22Rv1 (cell line): ENCODE data around the gene MXI1.

Source experiments
- H3K27ac ChIP-seq: fragments of 450-650 bp; 2 replicates; pipeline ENCODE4 v1.5.1; 2017
- ZFX ChIP-seq: fragments of 450-650 bp; IDR thresholded peaks from 2 replicates; pipeline ENCODE4 v1.6.1; 2017; ENCODE audit warnings: antibody characterized with exemption, borderline replicate concordance
- TF ChIP-seq, protein P1 (sequence below): fragments of 450-650 bp; IDR thresholded peaks from 2 replicates; pipeline ENCODE4 v1.5.1; 2017; ENCODE audit warnings: mild to moderate bottlenecking

The MXI1 gene

GRCh38 chr10:110279407-110279986 lies 72.1 kb downstream of the MXI1 start:
- no peak overlapping the region for H3K27ac ChIP-seq
- TF ChIP-seq, protein P1, sequence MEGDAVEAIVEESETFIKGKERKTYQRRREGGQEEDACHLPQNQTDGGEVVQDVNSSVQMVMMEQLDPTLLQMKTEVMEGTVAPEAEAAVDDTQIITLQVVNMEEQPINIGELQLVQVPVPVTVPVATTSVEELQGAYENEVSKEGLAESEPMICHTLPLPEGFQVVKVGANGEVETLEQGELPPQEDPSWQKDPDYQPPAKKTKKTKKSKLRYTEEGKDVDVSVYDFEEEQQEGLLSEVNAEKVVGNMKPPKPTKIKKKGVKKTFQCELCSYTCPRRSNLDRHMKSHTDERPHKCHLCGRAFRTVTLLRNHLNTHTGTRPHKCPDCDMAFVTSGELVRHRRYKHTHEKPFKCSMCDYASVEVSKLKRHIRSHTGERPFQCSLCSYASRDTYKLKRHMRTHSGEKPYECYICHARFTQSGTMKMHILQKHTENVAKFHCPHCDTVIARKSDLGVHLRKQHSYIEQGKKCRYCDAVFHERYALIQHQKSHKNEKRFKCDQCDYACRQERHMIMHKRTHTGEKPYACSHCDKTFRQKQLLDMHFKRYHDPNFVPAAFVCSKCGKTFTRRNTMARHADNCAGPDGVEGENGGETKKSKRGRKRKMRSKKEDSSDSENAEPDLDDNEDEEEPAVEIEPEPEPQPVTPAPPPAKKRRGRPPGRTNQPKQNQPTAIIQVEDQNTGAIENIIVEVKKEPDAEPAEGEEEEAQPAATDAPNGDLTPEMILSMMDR = peak; percentile 79
- TF ChIP-seq ZFX = no peak

GRCh38 chr10:110284262-110284661 lies 76.9 kb downstream of the MXI1 start:
- H3K27ac ChIP-seq = no peak overlapping the region
- TF ChIP-seq, protein P1 = no peak

GRCh38 chr10:110285501-110285900 lies 78.1 kb downstream of the MXI1 start:
- TF ChIP-seq, protein P1 = no peak
- no peak for TF ChIP-seq ZFX

DNA sequence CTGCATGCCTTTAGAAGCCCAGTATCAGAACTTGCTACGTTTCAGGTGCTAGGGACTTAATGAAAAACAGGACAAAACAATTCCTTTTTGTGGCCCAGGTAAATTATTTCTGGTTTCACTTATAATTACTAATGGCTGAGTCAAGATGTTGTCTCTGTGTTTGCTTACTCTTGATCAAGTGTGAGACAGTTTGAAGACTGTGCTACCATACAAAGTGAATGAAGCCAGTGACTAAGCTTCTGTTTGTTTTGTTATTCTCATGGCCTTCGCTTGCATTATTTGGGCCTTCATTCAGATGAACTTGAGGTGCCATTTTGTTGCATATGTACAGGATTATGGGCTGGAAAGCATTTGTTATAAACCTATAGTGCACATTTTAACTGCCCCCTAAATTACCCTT lies 79.4 kb downstream of the MXI1 start:
- TF ChIP-seq, protein P1 = no peak
- TF ChIP-seq ZFX = no peak
- H3K27ac ChIP-seq = no peak overlapping the region

More at GRCh38 chr10:110285501-110285900, 78.1 kb downstream of the MXI1 start:
- H3K27ac ChIP-seq = no peak overlapping the region

DNA sequence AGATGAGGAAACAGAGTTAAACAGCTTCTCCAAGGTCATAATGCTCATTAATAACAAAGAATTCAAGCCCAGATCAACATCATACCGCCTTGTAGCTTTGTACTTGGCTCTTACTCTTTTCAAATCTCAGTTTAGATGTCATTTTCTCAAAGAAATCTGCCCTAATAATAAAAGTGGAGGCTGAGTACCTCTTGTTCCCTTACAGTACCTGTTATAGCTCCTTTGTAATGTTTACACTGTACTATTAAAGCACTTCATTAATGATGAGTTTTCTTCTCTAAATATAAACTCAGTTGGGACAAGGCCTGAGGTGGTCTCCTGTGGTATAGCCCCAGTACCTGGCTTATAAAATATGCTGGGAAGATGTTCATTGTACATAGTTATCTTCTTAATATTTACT lies 89.6 kb downstream of the MXI1 start:
- no peak overlapping the region for H3K27ac ChIP-seq
- TF ChIP-seq, protein P1 = no peak
- no peak for TF ChIP-seq ZFX

GRCh38 chr10:110300486-110300986 lies 93.1 kb downstream of the MXI1 start:
- TF ChIP-seq, protein P1 = no peak
- TF ChIP-seq ZFX = no peak
- H3K27ac ChIP-seq = no peak overlapping the region

- no peak for TF ChIP-seq ZFX
- TF ChIP-seq, protein P1 = no peak
- peak overlapping the region; percentile 94; the same call in 1 of the 2 replicates for H3K27ac ChIP-seq
Observed at GRCh38 chr10:110303681-110304080, 96.3 kb downstream of the MXI1 start.
